Activated naive CD8-positive, alpha-beta T cell treated with anti-CD3 and anti-CD28 coated beads, Interleukin-2, amount 50 U/mL, for 16 hours (primary cell): ENCODE measurements around the gene TBC1D7.
"Not testable (repeated sequence)": the region's sequence is repeated elsewhere in the genome, so short reads cannot be mapped to it uniquely, and the experiment has no call there.

ENCODE experiments used
- DNase-seq: peaks from one replicate; pipeline ENCODE4 v3.0.0-alpha.2; 2020; ENCODE audit warnings: low read depth, low spot score

TBC1D7 gene

DNA sequence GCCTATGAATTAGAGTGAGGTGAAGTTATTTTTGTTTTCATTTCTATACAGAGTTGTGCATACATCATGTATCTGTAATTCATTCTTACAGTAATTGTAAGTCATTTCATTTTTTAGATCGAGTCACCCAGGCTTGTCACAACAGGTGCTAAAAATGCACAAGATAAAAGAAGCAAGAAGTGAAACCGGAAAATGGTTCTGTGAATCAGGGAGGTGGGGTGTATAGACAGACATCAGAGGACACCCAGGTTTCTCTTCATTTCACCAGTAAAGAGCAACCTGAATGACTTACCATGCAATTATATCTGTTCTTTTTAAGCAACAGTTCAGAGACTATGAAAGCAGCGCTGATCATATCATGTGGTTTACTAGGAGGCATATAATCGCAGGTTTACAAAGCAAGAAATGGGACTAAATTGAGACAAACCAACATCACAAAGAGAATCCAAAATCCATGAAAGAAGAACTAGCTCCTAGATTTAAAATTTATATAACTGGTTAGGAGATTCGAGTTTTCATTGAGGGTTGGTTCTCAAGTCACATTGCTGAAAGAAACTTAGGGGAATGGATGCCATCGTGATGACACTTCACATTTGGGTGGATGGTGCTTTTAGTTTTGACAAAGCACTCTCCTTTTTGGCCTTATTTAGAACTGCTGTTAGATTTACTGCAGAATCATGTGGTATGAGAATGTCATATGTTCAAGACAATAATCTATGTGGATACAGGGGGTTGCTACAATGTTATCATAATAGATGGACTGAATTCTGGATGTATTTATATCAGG is 27.9 kb upstream of the TBC1D7 start:
- DNase-seq = no peak

DNA sequence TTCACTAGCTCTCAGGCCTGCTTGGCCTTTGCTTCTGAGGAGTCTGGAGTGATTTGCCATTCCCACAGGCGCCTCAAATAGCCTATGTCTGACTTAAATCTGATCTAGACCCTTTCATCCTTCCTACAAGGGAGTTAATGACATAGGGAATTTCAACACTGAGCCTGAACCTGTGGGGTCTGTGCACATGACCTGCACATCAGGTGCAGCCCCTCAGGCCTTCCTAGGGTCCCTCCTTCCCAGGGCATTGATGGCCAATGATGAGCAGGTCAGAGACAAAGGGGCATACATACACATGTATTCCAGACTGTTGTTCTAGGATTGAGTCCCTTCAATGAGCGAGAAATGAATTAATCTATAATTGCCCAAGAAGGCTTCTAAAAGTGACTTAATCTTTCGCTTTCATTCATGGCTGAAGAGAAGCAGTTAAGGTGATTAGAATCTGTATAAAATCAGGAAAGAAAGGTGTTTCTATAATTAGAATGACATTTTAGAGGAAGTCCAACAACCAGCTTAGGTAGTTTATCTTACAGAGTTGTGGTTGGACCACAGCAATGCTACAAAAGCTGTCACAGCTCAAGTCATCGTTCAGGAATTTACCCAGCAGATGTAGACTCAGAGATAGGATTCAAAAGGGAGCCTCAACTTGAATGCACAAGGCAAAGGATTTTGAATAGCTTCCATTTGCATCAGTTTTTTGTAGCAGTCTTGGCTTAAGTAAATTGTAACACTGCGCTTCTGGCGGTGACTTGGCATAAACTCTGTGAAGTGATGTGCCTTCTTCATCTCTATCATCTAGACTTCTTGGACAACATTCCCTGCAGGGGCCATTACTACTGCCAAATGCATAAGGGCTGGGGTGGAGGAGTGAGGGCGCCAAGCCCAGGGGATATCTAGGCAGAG is 27.0 kb upstream of the TBC1D7 start:
- no peak for DNase-seq

DNA sequence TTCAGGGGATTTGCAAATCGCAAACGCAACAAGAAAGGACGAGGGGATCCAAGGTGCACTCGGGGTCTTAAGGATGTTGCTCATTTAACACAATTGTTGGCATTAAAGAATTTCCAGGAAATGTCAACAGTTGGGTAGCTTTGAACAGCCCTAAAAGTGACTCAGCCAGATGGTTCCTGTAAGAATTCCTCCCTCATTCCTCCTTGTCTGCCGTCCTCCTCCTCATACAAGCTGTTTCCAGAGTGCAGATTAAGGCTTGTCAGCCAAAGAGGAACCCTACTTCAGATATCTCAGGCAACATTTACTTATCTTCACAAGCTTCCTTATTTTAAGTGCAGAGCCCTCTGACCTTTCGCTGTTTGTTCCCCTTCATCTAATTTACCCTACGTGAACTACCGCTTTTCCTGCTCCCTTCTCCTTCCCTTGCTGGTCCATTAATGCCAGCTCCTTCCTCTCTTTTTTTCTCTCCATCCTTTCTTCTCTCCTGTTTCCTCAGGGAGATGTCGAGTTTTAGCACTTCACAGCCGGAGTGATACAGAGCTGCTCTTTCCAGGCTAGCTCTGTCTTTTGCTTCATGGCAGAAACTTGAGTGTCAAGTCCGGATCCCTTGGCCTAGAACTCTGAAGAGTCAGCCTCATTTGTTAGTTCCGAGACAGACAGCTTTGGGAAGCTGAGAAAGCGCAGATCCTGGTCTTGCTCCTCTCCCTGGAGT is 26.1 kb upstream of the TBC1D7 start:
- no peak for DNase-seq

DNA sequence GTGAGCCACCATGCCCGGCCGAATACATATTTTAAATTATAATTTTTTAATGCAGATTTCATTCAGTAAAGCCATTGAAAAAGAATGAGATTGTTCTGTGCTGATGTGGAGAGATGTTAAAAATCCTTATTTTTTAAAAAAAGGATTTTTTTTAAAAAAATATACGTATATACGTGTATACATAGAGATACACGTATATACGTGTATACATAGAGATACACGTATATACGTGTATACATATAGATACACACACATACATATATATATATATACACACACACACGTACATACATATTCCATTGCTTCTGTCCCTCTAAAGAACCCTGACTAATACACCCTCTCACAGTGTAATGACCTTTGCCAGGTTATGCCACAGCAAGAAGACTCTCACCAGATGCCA is 23.8 kb upstream of the TBC1D7 start:
- no peak for DNase-seq

DNA sequence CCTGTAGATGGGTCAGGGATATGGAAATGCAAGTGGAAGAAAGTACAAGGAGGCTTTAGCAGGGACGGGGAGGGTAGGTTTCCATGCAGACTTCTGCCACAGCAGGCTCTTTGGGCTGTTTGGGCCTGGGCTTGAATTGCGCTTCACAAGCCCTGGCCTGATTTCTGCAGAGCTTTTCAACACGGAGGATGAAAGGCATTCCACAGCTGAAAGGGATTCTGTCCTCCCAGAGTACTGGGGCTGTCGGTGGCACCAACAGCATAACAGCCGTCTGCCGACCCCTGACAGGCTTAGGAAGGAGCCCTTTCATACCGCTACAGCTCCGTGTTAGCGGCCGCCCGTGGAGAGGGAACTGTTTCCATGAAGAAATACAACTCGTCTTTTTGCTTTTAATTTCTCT is 22.9 kb upstream of the TBC1D7 start:
- DNase-seq = no peak

DNA sequence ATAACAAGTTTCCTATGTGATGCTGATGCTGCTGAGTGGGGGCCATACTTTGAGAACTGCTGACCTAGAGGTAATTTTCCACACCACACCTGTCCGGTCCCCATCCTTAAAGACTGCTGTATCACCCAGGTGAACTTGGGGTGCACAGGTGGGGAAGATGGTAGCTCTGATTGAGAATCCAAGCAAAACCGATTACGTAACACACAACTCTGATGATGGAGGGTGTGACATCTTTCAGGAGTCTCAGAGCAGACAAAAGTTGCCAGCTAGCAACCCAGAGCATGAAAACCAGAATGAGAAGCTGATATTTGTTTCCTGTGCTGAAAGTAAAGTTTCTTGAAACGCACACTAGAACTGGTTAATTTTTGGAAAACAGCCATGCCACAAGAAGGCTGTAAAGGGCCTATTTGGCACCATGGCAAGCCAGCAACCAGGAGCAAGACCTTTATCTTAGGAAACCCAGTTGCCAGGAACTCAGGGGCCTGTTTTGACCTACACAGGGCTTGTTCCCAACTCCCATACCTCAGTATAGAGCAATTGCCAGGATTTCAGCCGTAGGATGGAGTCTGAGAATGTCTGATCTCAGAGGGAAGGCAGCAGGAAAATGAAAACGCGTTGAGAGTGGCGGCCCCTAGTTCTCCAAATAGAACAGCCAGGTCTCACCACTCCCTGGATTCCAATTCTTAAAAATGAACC is 21.6 kb upstream of the TBC1D7 start:
- no peak for DNase-seq

GRCh38 chr6:13348334-13349113 is 20.2 kb upstream of the TBC1D7 start:
- no peak for DNase-seq

DNA sequence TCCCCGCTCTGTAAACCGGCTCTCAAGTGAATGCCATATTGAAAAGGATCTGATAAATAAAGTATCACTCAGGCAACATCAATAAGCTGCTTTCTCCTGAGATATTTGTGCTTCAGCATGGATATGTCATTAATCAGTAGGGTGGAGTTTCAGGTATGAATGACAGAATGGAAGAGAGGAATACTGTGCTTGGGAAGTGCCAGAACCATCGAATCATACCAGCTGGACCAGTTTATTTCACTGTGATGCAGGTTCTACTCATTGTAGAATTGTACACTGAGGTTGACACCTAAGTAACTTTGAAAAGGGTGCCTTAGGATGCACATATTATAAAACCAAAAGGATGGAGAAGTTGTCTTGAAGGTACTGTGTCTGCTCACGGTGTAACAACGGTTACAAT is 17.9 kb upstream of the TBC1D7 start:
- no peak for DNase-seq

GRCh38 chr6:13342414-13343019 is 14.2 kb upstream of the TBC1D7 start:
- no peak for DNase-seq

GRCh38 chr6:13339863-13340630 is 11.7 kb upstream of the TBC1D7 start:
- no peak for DNase-seq

DNA sequence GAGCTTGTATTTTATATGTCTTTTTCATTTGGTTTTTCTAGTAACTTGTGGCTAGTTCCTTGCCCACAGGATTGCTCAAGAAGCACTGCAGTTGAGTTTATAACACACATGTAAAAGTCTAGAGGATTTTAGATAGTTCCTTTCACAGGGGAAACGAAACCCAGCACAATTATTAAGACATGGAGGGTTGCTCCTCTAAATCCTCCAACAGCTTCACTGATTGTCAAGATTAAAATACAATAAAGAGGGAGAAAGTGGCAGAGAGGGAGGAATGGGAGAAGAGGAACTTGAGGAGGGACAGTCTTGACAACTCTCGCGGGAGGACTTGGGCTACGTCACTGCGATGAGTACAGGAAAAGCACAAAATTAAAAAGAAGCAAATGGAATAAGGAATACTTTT is 9.7 kb upstream of the TBC1D7 start:
- DNase-seq = no peak

DNA sequence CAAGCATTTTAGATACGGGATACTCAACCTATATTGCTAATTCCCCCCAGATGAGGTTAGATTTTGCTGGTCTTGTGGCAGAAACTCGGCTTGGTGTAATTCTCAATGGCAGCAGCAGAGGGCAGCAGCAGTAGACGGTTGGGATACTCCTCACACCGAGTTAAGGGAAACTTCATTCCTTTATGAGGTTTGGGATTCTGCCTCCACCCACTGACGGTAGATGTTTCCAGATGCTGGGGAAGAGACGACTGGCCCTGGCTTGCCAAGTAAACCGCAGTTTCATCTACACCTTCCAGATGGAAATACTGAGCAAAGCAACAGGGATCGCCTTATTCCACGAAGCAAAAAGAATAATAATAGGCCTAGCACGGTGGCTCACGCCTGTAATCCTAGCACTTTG is 8.2 kb upstream of the TBC1D7 start:
- DNase-seq = peak; percentile 64

DNA sequence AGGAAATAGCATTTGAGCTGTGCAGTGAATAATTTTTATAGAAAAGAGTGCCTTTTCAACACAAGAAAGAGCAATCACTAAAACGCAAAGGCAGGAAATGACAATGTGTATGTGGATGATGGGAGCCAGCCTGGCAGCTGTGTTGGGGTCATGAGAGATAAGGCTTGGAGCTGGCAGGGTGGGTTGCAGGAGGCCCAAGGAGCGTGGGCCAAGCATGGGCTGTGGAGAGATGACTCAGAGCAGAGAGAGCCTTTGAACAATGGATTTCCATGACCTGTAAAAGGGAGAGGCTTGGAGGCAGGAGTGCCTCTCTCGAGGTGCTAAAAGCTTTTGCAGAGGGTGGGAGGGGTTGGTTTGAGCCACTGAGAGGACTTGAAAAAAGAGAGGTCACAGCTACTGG is 6.6 kb upstream of the TBC1D7 start:
- DNase-seq = no peak

- no peak for DNase-seq
Measured at GRCh38 chr6:13332349-13332706, 4.0 kb upstream of the TBC1D7 start.

DNA sequence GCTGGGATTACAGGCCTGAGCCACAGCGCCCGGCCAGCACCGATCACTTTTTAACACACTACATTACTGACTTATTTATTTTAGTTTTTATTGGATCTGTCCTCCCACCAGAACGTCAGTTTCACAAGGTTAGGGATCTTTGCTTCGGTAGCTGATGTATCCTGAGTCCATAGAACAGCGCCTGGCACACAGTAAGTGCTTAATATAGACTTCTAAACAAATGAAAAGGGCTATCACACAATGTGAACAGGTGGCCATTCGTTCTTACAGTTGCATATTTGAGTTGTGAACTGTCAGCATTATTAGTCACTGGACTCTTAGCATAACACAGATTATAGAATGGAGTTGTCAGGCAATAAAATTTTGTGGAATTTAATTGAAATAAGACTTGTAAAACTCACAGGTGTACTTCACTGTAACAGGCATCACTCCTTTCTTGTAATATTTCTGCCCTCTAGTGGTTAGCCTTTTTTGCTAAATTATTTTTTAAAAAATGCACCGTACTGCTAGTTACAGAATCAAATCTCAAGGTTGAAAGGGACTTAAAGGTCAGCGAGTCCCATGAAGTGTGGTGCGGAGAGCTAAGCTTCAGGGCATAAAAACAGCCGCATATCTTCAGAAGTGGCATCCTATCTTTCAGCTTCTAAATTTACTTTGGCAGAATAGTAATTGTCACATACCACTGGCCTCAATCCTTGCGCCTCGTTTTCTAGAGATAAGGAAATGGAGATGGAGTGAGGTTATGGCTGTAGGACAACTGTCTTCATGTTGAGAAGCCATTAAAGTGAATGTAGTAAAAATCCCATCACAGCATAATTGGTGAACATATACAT is 3.4 kb upstream of the TBC1D7 start:
- no peak for DNase-seq

DNA sequence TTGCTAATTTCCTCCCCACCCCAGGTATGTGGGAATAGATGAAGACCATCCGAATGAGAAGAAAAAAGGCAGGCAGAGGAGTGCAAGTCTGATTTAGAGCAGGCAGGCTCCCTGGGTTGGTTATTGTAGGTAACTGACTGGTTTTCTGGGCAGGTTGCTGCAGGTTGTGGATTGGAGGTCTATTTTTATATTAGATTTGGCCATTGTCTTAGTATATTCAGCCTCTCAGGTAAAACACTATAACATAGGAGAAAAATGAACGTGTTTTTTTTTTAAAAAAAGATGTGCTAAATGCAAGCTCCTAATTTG is 492 bp upstream of the TBC1D7 start:
- no peak for DNase-seq

DNA sequence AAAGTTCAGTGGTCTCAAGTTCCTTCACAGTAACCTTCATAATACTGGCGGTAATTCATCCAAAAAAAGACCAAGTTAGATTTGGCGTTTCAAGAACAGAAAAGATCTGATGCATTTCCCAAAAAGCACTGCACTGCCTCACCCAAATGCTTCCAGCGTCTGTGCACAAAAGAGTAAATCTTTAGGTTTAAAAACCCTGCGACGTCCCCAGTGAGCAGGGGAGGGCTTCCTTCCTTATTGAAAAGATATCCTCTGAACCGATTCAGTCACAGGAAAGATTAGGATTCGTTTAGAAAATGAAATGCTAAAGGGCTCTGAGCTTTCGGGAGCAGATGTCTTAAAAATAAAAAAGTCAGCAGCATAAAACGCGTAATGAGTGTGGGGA is 654 bp downstream of the TBC1D7 start:
- DNase-seq = no peak

DNA sequence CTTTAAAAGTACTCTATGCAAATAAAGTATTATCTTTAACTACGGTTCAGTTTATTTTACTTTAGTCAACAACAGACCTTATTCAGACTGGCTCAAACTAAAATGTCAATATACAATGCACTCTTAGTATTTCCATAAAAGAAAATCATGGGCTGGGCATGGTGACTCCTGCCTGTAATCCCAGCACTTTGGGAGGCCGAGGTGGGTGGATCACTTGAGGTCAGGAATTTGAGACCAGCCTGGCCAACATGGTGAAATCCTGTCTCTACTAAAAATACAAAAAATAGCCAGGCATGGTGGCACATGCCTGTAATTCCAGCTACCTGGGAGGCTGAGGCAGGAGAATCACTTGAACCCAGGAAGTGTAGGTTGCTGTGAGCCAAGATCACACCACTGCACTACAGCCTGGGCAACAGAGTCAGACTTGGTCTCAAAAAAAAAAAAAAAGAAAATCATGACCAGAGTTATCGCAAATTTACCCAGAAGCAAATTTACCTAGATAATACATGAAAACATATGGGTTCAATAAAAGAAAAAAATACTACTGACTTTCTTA is 2.2 kb downstream of the TBC1D7 start:
- not testable (repeated sequence) for DNase-seq
